IMR-90 (cell line): ENCODE results near the gene LIN28A. TPM values are rescaled to one million over a fixed set of nuclear protein-coding genes. Genes with fewer than 3 reads are reported as not detected.

Experiments used
- ATAC-seq: fragments of 200-7000 bp; cut with Tn5 transposase; 2 replicates; pipeline ENCODE4 v1.9.1; 2020; ENCODE audit warnings: low read depth, mild to moderate bottlenecking, moderate library complexity
- BruUV-seq: library from RNA; stranded (reverse); fragments of 400-500 nt; replicated peaks from 2 replicates; lab custom pipeline; 2021; lab: Mats Ljungman, UMichigan
- CTCF ChIA-PET: fragments of 300-600 bp; formaldehyde crosslinking; extraction: SDS; loops from one replicate; lab custom pipeline; 2021; ENCODE audit warnings: antibody characterized with exemption; lab: Yijun Ruan, JAX
- POLR2A ChIA-PET: fragments of 300-600 bp; sonication (Branson Sonifier 250); formaldehyde crosslinking; loops from one replicate; lab custom pipeline; 2022; ENCODE audit warnings: antibody characterized with exemption; ENCODE audit not compliant: unreplicated experiment; lab: Charles Lee
- DNase-seq: peaks from one replicate; pipeline ENCODE4 v3.0.0; 2013
- H2AFZ ChIP-seq: replicated peaks from 2 replicates; pipeline ENCODE3; 2013; ENCODE audit warnings: low read length, mild to moderate bottlenecking; ENCODE audit not compliant: poor library complexity
- H2AK5ac ChIP-seq: 2 replicates; pipeline ENCODE4 v1.6.1; 2013; ENCODE audit warnings: low read depth, low read length, inconsistent platforms
- H2AK9ac ChIP-seq: replicated peaks from 2 replicates; pipeline ENCODE3; 2013; ENCODE audit warnings: mild to moderate bottlenecking, low read depth, low read length, moderate library complexity; ENCODE audit not compliant: poor library complexity
- H2BK120ac ChIP-seq: 2 replicates; pipeline ENCODE4 v1.6.1; 2013; ENCODE audit warnings: low read depth, low read length, inconsistent platforms
- H2BK15ac ChIP-seq: 3 replicates; pipeline ENCODE4 v1.6.1; 2013; ENCODE audit warnings: low read depth, low read length, inconsistent platforms
- H2BK20ac ChIP-seq: 2 replicates; pipeline ENCODE4 v1.6.1; 2013; ENCODE audit warnings: low read depth, mild to moderate bottlenecking, inconsistent platforms, low read length, moderate library complexity
- H2BK5ac ChIP-seq: 2 replicates; pipeline ENCODE4 v1.6.1; 2013; ENCODE audit warnings: mild to moderate bottlenecking, low read depth, low read length, inconsistent platforms; ENCODE audit not compliant: poor library complexity, severe bottlenecking
- H3K14ac ChIP-seq: replicated peaks from 2 replicates; pipeline ENCODE4 v1.6.1; 2013; ENCODE audit warnings: low read depth, low read length, inconsistent platforms
- H3K18ac ChIP-seq: 2 replicates; pipeline ENCODE4 v1.6.1; 2013; ENCODE audit warnings: low read depth, low read length, control low read depth
- H3K23ac ChIP-seq: 2 replicates; pipeline ENCODE4 v1.6.1; 2013; ENCODE audit warnings: low read depth, low read length, inconsistent platforms
- H3K27ac ChIP-seq: 2 replicates; pipeline ENCODE4 v1.5.1; 2013; ENCODE audit warnings: mild to moderate bottlenecking, control low read depth, low read length; ENCODE audit not compliant: insufficient read depth
- H3K27me3 ChIP-seq: 2 replicates; pipeline ENCODE4 v1.6.1; 2013; ENCODE audit warnings: low read length; ENCODE audit not compliant: control insufficient read depth, insufficient read depth
- H3K36me3 ChIP-seq: 2 replicates; pipeline ENCODE4 v1.6.1; 2013; ENCODE audit warnings: low read length, mixed read lengths; ENCODE audit not compliant: control insufficient read depth, insufficient read depth
- H3K4ac ChIP-seq: 2 replicates; pipeline ENCODE4 v1.6.1; 2013; ENCODE audit warnings: low read depth, low read length, inconsistent platforms
- H3K4me1 ChIP-seq: 2 replicates; pipeline ENCODE4 v1.6.1; 2013; ENCODE audit warnings: low read length, mixed read lengths; ENCODE audit not compliant: control insufficient read depth, insufficient read depth
- H3K4me2 ChIP-seq: 2 replicates; pipeline ENCODE4 v1.6.1; 2013; ENCODE audit warnings: low read depth, mild to moderate bottlenecking, control low read depth, low read length, moderate library complexity
- H3K4me3 ChIP-seq: 2 replicates; pipeline ENCODE4 v1.5.1; 2013; ENCODE audit warnings: low read depth, mild to moderate bottlenecking, control low read depth, low read length, moderate library complexity; ENCODE audit not compliant: insufficient read depth
- H3K56ac ChIP-seq: 2 replicates; pipeline ENCODE4 v1.6.1; 2013; ENCODE audit warnings: low read length, inconsistent platforms; ENCODE audit not compliant: insufficient read depth; ENCODE audit errors: extremely low read depth
- H3K79me1 ChIP-seq, 2 experiments: 2 replicates each; pipeline ENCODE4 v1.6.1; 2013; ENCODE audit warnings: low read length in 2 of 2, inconsistent platforms in 1 of 2, low read depth in 1 of 2
- H3K9ac ChIP-seq: 2 replicates; pipeline ENCODE4 v1.6.1; 2013; ENCODE audit warnings: low read depth, low read length, control low read depth
- H3K9me1 ChIP-seq: 2 replicates; pipeline ENCODE4 v1.6.1; 2013; ENCODE audit warnings: low read length, inconsistent platforms; ENCODE audit not compliant: insufficient read depth
- H3K9me3 ChIP-seq: 2 replicates; pipeline ENCODE4 v1.6.1; 2013; ENCODE audit warnings: low read length; ENCODE audit not compliant: control insufficient read depth, insufficient read depth
- H4K20me1 ChIP-seq: 2 replicates; pipeline ENCODE4 v1.6.1; 2013; ENCODE audit warnings: low read length, inconsistent platforms; ENCODE audit not compliant: insufficient read depth
- H4K5ac ChIP-seq: 2 replicates; pipeline ENCODE4 v1.6.1; 2013; ENCODE audit warnings: mild to moderate bottlenecking, low read depth, low read length, control low read depth
- H4K8ac ChIP-seq, 2 experiments: 2 replicates each; pipeline ENCODE4 v1.6.1; 2013; ENCODE audit warnings: low read depth in 2 of 2, low read length in 2 of 2, control low read depth in 1 of 2, inconsistent platforms in 1 of 2
- H4K91ac ChIP-seq: 2 replicates; pipeline ENCODE4 v1.6.1; 2013; ENCODE audit warnings: low read depth, low read length, inconsistent platforms; ENCODE audit not compliant: insufficient read depth
- CEBPB ChIP-seq: IDR thresholded peaks from 2 replicates; pipeline ENCODE4 v1.6.1; 2012; ENCODE audit warnings: low read depth, low read length, improper control_type of control experiment
- CHD1 ChIP-seq: IDR thresholded peaks from 2 replicates; pipeline ENCODE4 v1.6.1; 2012; ENCODE audit warnings: low read depth, low read length, improper control_type of control experiment
- CTCF ChIP-seq: conservative IDR thresholded peaks from 2 replicates; pipeline ENCODE4 v1.5.1; 2012; ENCODE audit warnings: mild to moderate bottlenecking, low read depth, low read length, improper control_type of control experiment
- ELK1 ChIP-seq: fragments of 150-350 bp; IDR thresholded peaks from 2 replicates; pipeline ENCODE4 v1.6.1; 2016; ENCODE audit warnings: low read depth, mild to moderate bottlenecking, low read length, moderate library complexity, borderline replicate concordance
- FOS ChIP-seq: fragments of 150-350 bp; IDR thresholded peaks from 2 replicates; pipeline ENCODE4 v1.6.1; 2016; ENCODE audit warnings: low read depth, low read length
- MAZ ChIP-seq: IDR thresholded peaks from 2 replicates; pipeline ENCODE4 v1.6.1; 2012; ENCODE audit warnings: low read depth, mild to moderate bottlenecking, low read length, improper control_type of control experiment, moderate library complexity, borderline replicate concordance
- MXI1 ChIP-seq: IDR thresholded peaks from 2 replicates; pipeline ENCODE4 v1.6.1; 2012; ENCODE audit warnings: low read depth, mild to moderate bottlenecking, low read length, moderate library complexity, borderline replicate concordance
- POLR2A ChIP-seq: IDR thresholded peaks from 2 replicates; pipeline ENCODE4 v1.6.1; 2012; ENCODE audit warnings: mild to moderate bottlenecking, low read depth, low read length
- RCOR1 ChIP-seq: IDR thresholded peaks from 2 replicates; pipeline ENCODE4 v1.6.1; 2012; ENCODE audit warnings: mild to moderate bottlenecking, low read length, improper control_type of control experiment; ENCODE audit not compliant: insufficient replicate concordance
- RFX5 ChIP-seq: IDR thresholded peaks from 2 replicates; pipeline ENCODE4 v1.8.0; 2012; ENCODE audit warnings: low read depth, mild to moderate bottlenecking, low read length, moderate library complexity
- SMC3 ChIP-seq: fragments of 150-350 bp; IDR thresholded peaks from 2 replicates; pipeline ENCODE4 v1.6.1; 2016; ENCODE audit warnings: low read depth, mild to moderate bottlenecking, antibody characterized with exemption, low read length, moderate library complexity
- WGBS, 2 experiments: methylation state at CpG; one replicate each; pipeline versions ENCODE4 v1.1.5 to v1.1.7; 2013; ENCODE audit warnings: missing lambda C conversion rate in 2 of 2; ENCODE audit not compliant: insufficient read length in 1 of 2; ENCODE audit errors: extremely low coverage in 2 of 2; 5-methylcytosine and 5-hydroxymethylcytosine counted together
- dilution Hi-C: fragments of 300-500 bp; cut with HindIII; formaldehyde crosslinking; loops from one replicate; pipeline ENCODE4 v1.14.3; 2018; ENCODE audit warnings: low sequenced_read_pairs; ENCODE audit not compliant: unreplicated experiment
- in situ Hi-C: fragments of 300-500 bp; cut with MboI; formaldehyde crosslinking; loops from 3 replicates; pipeline ENCODE4 v1.14.3; 2019; ENCODE audit warnings: low sequenced_read_pairs, inconsistent platforms, mixed read lengths
- intact Hi-C: fragments of 100-400 bp; cut with micrococcal nuclease; formaldehyde crosslinking; loops from 2 replicates; pipeline ENCODE4 v1.10.0; 2022
- polyA plus RNA-seq, 3 experiments: library from polyadenylated mRNA; depleted of rRNA; stranded (reverse); fragments of >200 nt; gene quantifications; 2 replicates each; pipeline ENCODE4 v1.2.3, GENCODE V29; 2012; ENCODE audit warnings: low replicate concordance in 1 of 3
- total RNA-seq: library from RNA; depleted of rRNA; stranded (reverse); fragments of >200 nt; gene quantifications from 2 replicates; pipeline ENCODE4 v1.2.3, GENCODE V29; 2012

LIN28A gene
- total and polyA plus RNA-seq, 2 of the 4 experiments (the other 2 are of a cell fraction), result not detected

DNA sequence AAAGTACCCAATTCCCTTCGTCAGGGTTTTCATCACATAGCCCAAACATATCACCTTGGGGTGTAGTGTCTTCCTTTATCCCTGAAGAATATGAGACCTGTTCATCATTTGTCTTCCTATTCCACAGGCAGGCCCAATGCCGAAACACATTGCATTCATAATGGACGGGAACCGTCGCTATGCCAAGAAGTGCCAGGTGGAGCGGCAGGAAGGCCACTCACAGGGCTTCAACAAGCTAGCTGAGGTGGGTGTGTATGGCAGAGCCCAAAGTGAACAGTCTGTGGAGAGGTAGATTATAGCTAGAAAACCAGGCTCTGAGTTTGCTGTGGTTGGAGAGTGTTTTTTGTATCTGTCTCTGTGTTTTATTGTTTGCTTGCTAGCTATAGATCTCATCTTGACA is 27.4 kb downstream of the LIN28A start:
- ChIA-PET POLR2A (no interaction called here), CTCF (no interaction called here)
- 100% methylated on average over 1 of the region's 6 CpGs; no CpG with 5 or more reads in 1 of the 2 experiments for WGBS, 2 experiments
- no peak overlapping the region for H2AFZ ChIP-seq
- no peak overlapping the region for H4K5ac ChIP-seq
- H3K27me3 ChIP-seq, result no peaks in the 10 kb centered on the region
- H2BK15ac ChIP-seq, result no peak overlapping the region
- in situ Hi-C loops, result no loop called here
- H3K23ac ChIP-seq, result no peak overlapping the region
- H3K79me1 ChIP-seq, result peaks cover 25 to 33% of the 10 kb centered on the region in 2 experiments
- H3K27ac ChIP-seq, result no peak overlapping the region
- no peak overlapping the region for H3K56ac ChIP-seq
- H3K14ac ChIP-seq, result no peak overlapping the region
- H2AK9ac ChIP-seq, result no peak overlapping the region
- intact Hi-C loops, result no loop called here
- TF ChIP-seq MXI1, result no peak
- TF ChIP-seq SMC3, result no peak
- TF ChIP-seq CEBPB, result no peak
- no peak for TF ChIP-seq MAZ
- TF ChIP-seq FOS, result no peak
- no peak for TF ChIP-seq RFX5
- no peak for TF ChIP-seq ELK1
- TF ChIP-seq CTCF, result no peak
- TF ChIP-seq CHD1, result no peak
- TF ChIP-seq POLR2A, result no peak
- no peak for TF ChIP-seq RCOR1
- H2BK120ac ChIP-seq, result no peak overlapping the region
- H3K9me3 ChIP-seq, result no peaks in the 10 kb centered on the region
- H3K9ac ChIP-seq, result no peak overlapping the region
- 0 out of 2 replicates have a peak, but pooled peaks cover 2% of the 10 kb centered on the region for H3K9me1 ChIP-seq
- no peak overlapping the region for H3K4me2 ChIP-seq
- no peak for ATAC-seq
- no peak overlapping the region for H2BK5ac ChIP-seq
- H3K36me3 ChIP-seq, result peaks cover 37% of the 10 kb centered on the region
- H3K4ac ChIP-seq, result no peak overlapping the region
- DNase-seq, result no peak
- BruUV-seq, result no TSS peak
- H3K4me3 ChIP-seq, result no peak overlapping the region
- H4K20me1 ChIP-seq, result no peaks in the 10 kb centered on the region
- dilution Hi-C loops, result no loop called here
- peaks cover 1% of the 10 kb centered on the region; the same call in 1 of the 2 replicates for H3K4me1 ChIP-seq
- no peak overlapping the region for H3K18ac ChIP-seq
- H4K91ac ChIP-seq, result no peak overlapping the region
- H2BK20ac ChIP-seq, result no peak overlapping the region
- no peak overlapping the region for H2AK5ac ChIP-seq
- no peak overlapping the region for H4K8ac ChIP-seq
